ENCODE measurements around the gene MYO9B.

DNA sequence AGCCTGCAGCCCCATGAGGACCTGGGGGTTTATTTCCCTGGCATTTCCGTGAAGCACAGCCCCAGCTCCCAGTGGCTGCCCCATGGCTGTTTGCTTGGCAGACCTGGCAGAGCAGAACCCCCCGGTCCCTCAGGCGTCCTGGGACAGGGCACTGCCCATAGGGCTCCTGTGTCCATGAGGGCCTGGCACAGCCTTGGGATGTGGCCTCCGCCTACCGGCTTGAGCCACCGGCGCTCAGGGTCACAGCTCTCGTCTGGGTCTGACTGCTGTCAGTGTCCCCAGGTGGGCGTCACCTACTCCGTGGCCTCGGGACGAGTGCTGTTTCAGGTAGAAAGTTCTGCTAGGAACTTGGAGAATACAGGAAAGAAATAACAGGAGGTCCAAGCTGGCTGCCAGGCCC is 52.8 kb downstream of the MYO9B start:
- no peak for TF ChIP-seq EZH2 (IDR thresholded peaks at IDR 0.05)
- TF ChIP-seq POLR2AphosphoS5 (IDR thresholded peaks at IDR 0.05; ENCODE audit: borderline replicate concordance, low read depth, low read length) = no peak
- no peak for TF ChIP-seq FOXP2 (optimal IDR thresholded peaks at IDR 0.05; ENCODE audit: control extremely low read depth, extremely low read length, insufficient read depth)
